Activated naive CD8-positive, alpha-beta T cell treated with anti-CD3 and anti-CD28 coated beads, Interleukin-2, amount 50 U/mL, for 24 hours (primary cell): ENCODE measurements around the gene ADCK1.

Experiments
- ATAC-seq: fragments of 150-1000 bp; cut with Tn5 transposase; one replicate; pipeline ENCODE4 v1.10.0; 2021
- DNase-seq: peaks from one replicate; pipeline ENCODE4 v3.0.0; 2021
- H3K27ac Mint-ChIP-seq: one replicate; pipeline ENCODE4 v1.8.0; 2021; ENCODE audit warnings: mild to moderate bottlenecking, mixed read lengths
- H3K27me3 Mint-ChIP-seq: one replicate; pipeline ENCODE4 v1.8.0; 2021; ENCODE audit warnings: mixed read lengths
- H3K36me3 Mint-ChIP-seq: one replicate; pipeline ENCODE4 v1.8.0; 2021; ENCODE audit warnings: low read depth, mixed read lengths
- H3K4me1 Mint-ChIP-seq: one replicate; pipeline ENCODE4 v1.8.0; 2021; ENCODE audit warnings: mixed read lengths
- H3K4me3 Mint-ChIP-seq: one replicate; pipeline ENCODE4 v1.8.0; 2021; ENCODE audit warnings: mild to moderate bottlenecking, moderate library complexity, mixed read lengths
- H3K9me3 Mint-ChIP-seq: one replicate; pipeline ENCODE4 v1.8.0; 2021; ENCODE audit warnings: mixed read lengths

The ADCK1 gene

DNA sequence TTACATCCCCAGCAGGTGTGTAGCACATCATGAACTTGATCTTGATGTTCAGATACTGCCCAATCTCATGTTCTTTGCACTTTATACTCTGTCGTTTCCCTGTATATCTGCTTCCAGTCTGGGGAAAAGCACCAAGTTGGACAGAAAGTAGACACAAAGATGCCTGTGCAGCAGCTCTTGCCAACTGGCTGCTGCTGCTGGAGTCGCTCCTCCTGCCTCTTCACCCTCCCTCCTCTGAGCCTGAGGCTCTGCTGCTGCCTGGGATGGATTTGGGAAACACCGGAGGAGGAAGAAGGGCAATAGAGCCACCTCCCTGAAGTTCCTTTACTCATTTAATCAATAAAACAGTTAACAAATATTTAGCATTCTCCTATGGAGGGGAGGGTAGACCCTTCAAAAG is 32.4 kb downstream of the ADCK1 start:
- Mint-ChIP-seq H3K27ac (no peak overlapping the region), H3K27me3 (no peaks in the 10 kb centered on the region), H3K4me1 (no peaks in the 10 kb centered on the region), H3K36me3 (peaks cover 3% of the 10 kb centered on the region), H3K9me3 (no peaks in the 10 kb centered on the region), H3K4me3 (no peak overlapping the region)
- no peak for DNase-seq
- ATAC-seq = no peak

DNA sequence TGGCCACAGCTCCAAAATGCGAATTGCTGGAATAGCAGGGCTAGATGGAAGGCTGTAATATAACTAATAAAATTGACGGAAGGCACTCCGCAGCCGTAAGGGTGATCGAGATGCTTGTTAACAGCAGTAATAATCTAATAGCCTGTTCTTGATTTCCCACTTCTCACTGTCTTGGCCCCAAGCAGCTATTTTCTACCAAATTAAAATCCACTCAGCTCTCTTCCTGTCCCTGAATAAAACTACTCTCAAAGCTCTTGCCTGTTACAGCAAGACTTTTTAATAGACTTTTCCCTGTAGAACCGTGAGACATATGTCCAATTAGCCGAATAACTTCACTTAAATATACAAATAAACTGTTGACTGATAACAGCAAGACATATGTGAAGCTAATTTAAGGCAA is 38.0 kb downstream of the ADCK1 start:
- no peaks in the 10 kb centered on the region for H3K9me3 Mint-ChIP-seq
- DNase-seq (no peak), ATAC-seq (no peak)
- H3K27me3 Mint-ChIP-seq = no peaks in the 10 kb centered on the region
- H3K27ac Mint-ChIP-seq = no peak overlapping the region
- H3K4me1 Mint-ChIP-seq = no peaks in the 10 kb centered on the region
- peaks cover 3% of the 10 kb centered on the region for H3K36me3 Mint-ChIP-seq
- H3K4me3 Mint-ChIP-seq = no peak overlapping the region

DNA sequence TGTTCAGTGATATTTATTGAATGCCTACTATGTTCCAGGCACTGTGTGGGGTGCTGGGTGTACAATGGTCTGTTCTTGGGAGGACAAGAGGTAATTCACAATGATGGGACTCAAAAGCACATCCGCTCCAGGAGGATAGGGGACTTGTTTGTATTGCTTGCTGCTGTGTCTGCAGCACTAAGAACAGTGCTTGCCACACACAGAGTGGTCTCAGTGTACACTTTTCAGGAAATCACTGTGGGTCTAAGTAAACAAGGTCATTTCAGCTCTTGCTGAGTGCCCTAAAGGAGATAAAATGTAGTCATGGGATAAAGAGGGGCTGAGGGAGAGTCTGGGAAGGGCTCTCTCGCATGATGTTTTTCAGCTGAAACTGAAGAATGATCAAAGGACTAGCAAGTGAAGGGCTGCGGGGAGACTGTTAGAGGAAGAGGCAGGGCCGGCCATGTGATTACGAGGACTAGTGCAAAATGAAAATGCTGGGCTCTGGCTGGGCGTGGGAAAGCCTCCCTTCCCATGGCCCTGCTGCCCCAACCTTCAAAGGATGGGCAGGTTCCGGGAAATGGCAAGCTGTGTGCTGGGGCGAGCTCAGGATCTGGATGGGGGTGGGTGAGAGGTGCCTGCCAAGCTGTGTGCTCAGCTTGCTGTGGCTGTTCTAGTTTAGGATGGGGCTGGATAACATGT is 39.1 kb downstream of the ADCK1 start:
- H3K4me1 Mint-ChIP-seq = no peaks in the 10 kb centered on the region
- H3K27me3 Mint-ChIP-seq = no peaks in the 10 kb centered on the region
- no peak overlapping the region for H3K4me3 Mint-ChIP-seq
- no peak for ATAC-seq
- no peaks in the 10 kb centered on the region for H3K9me3 Mint-ChIP-seq
- H3K36me3 Mint-ChIP-seq = peaks cover 3% of the 10 kb centered on the region
- no peak overlapping the region for H3K27ac Mint-ChIP-seq
- DNase-seq = no peak

DNA sequence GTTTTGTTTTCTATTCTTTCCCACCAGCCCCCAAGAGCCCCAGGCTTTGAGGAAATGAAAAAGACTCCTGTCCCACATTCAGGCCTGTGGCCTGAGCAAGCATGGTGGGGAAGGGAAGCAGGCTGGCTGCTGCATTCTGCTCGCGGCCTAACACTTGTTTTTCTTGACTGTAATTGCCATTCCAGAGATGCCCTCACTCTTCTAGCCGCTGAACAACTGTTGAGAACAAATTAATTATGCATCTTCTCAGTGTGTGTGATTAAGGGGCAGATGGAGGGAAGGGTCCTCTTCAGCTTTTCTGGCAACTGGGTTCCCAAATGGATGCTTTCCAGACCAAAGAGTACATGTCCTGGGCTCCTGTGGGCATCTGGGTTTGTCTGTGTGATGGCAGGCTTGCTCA is 43.3 kb downstream of the ADCK1 start:
- no peak overlapping the region for H3K4me3 Mint-ChIP-seq
- H3K27ac Mint-ChIP-seq = no peak overlapping the region
- H3K36me3 Mint-ChIP-seq = no peaks in the 10 kb centered on the region
- DNase-seq = no peak
- ATAC-seq = no peak
- H3K27me3 Mint-ChIP-seq = no peaks in the 10 kb centered on the region
- no peaks in the 10 kb centered on the region for H3K4me1 Mint-ChIP-seq
- no peaks in the 10 kb centered on the region for H3K9me3 Mint-ChIP-seq

DNA sequence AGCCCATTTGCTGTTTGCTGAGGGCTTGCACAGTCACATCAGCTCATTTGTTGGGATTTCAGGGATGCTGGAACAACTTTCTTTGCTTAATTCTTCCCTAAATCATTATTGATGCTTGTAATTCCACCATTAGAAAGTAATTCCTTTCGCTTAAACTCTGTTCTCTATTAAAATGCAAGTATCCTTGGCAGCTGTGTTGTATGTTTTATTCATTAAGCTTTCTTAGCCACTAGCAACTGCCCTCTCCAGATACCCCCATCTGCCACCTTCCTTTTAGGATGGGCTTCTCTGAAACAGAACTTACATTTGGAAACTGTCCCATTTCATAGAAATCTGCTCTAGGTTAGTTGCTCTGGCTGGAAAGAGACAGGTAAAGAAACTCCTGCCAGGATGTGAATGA is 43.7 kb downstream of the ADCK1 start:
- H3K4me1 Mint-ChIP-seq = no peaks in the 10 kb centered on the region
- H3K36me3 Mint-ChIP-seq = no peaks in the 10 kb centered on the region
- no peaks in the 10 kb centered on the region for H3K9me3 Mint-ChIP-seq
- H3K27me3 Mint-ChIP-seq = no peaks in the 10 kb centered on the region
- no peak overlapping the region for H3K4me3 Mint-ChIP-seq
- H3K27ac Mint-ChIP-seq = no peak overlapping the region
- no peak for ATAC-seq
- no peak for DNase-seq

DNA sequence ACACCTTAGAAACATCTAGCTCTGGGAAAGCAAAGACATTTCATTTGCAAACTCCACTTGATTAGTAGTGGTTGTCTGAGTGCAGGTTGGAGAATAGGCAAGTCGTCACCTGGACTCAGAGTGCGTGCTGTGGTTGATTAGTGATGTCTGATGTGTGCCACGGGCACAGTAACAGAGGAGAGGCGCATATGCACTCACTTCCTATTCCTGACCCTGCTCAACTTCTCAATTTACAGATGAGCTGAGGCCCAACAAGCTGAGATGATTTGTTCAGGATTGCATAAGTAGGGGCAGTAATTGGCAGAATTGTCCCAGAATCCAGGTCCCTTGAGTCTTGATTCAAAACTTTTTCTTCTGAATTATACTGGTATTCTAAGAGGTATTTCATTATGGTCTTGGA is 44.9 kb downstream of the ADCK1 start:
- no peak for DNase-seq
- H3K27me3 Mint-ChIP-seq = no peaks in the 10 kb centered on the region

DNA sequence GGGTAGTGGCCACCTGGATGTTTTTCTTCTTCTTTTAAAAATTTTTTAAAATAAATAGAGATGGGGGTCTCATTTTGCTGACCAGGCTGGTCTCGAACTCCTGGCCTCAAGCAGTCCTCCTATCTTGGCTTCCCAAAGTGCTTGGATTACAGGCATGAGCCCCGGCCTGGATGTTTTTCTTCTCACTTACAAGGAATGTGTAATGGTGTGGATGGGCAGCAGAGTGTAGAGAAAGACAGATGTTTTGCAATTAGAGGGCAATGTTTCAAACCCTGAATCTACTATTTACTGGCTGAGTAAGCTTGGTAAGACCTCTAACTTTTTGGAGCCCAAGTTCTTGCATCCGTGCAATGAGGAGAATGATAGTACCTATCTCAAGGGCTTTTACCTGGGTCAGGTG is 48.1 kb downstream of the ADCK1 start:
- Mint-ChIP-seq H3K36me3 (no peaks in the 10 kb centered on the region), H3K4me3 (no peak overlapping the region), H3K27me3 (no peaks in the 10 kb centered on the region), H3K27ac (no peak overlapping the region), H3K9me3 (peaks cover 7% of the 10 kb centered on the region), H3K4me1 (no peaks in the 10 kb centered on the region)
- ATAC-seq = no peak
- DNase-seq = no peak

More for the DNA sequence above, 44.9 kb downstream of the ADCK1 start:
- Mint-ChIP-seq H3K36me3 (no peaks in the 10 kb centered on the region), H3K4me1 (no peaks in the 10 kb centered on the region), H3K27ac (no peak overlapping the region), H3K4me3 (no peak overlapping the region), H3K9me3 (no peaks in the 10 kb centered on the region)
- no peak for ATAC-seq

DNA sequence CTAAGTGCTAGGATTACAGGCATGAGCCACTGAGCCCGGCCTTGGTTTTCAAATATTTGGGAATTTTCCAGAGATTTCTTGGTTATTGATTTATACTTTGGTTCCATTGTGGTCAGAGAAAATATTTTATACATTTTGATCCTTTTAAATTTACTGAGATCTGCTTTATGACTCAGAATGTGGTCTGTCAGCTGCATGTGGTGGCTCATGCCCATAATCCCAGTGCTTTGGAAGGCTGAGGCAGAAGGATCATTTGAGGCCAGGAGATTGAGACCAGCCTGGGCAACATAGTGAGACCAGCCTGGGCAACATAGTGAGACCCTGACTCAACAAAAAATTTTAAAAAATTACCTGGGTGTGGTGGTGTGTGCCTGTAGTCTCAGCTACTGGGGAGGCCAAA is 49.8 kb downstream of the ADCK1 start:
- H3K36me3 Mint-ChIP-seq = peaks cover 2% of the 10 kb centered on the region
- ATAC-seq (no peak), DNase-seq (no peak)
- no peaks in the 10 kb centered on the region for H3K27me3 Mint-ChIP-seq
- H3K9me3 Mint-ChIP-seq = peaks cover 7% of the 10 kb centered on the region
- H3K4me1 Mint-ChIP-seq = no peaks in the 10 kb centered on the region
- no peak overlapping the region for H3K27ac Mint-ChIP-seq
- H3K4me3 Mint-ChIP-seq = no peak overlapping the region

DNA sequence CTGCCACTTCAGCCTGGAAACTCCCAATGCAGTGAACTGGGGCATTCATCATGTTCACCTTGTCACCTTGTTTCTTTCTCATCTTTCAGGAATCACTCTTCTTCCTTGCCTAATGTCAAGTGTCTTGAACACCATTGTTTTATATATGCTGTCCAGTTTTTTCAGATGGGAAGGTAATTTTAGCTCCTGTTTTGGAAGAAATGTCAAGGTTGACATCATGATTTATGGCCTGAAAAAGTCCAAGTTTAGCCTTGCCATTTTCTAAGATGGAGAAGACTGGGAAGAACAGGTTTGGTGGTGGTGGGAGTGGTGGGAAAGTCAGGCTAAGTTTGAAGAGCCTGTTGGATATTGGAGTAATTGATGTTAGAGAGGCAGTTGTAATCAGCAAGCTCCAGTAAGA is 54.0 kb downstream of the ADCK1 start:
- no peak for ATAC-seq
- Mint-ChIP-seq H3K9me3 (peaks cover 7% of the 10 kb centered on the region), H3K4me1 (no peaks in the 10 kb centered on the region), H3K27me3 (no peaks in the 10 kb centered on the region), H3K27ac (no peak overlapping the region), H3K36me3 (peaks cover 2% of the 10 kb centered on the region), H3K4me3 (no peak overlapping the region)
- no peak for DNase-seq

DNA sequence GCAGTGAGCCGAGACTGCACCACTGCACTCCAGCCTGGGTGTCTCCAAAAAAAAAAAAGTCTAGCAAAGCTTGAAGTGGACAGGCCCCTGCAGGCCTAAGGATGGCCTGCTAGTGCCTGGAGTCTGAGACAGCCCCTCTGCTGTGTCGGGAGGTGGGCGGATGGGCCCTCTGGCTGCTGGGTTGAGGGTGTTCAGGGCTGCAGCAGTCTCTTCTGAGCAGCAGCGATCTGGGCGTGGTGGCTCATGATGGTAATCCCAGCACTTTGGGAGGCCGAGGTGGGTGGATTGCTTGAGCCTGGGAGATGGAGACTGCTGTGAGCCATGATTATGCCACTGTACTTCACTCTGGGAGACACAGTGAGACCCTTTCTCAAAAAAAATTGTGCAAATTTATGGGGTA is 57.0 kb downstream of the ADCK1 start:
- Mint-ChIP-seq H3K4me3 (no peak overlapping the region), H3K4me1 (no peaks in the 10 kb centered on the region), H3K9me3 (peaks cover 4% of the 10 kb centered on the region), H3K36me3 (peaks cover 4% of the 10 kb centered on the region), H3K27me3 (no peaks in the 10 kb centered on the region), H3K27ac (no peak overlapping the region)
- DNase-seq (no peak), ATAC-seq (no peak)

DNA sequence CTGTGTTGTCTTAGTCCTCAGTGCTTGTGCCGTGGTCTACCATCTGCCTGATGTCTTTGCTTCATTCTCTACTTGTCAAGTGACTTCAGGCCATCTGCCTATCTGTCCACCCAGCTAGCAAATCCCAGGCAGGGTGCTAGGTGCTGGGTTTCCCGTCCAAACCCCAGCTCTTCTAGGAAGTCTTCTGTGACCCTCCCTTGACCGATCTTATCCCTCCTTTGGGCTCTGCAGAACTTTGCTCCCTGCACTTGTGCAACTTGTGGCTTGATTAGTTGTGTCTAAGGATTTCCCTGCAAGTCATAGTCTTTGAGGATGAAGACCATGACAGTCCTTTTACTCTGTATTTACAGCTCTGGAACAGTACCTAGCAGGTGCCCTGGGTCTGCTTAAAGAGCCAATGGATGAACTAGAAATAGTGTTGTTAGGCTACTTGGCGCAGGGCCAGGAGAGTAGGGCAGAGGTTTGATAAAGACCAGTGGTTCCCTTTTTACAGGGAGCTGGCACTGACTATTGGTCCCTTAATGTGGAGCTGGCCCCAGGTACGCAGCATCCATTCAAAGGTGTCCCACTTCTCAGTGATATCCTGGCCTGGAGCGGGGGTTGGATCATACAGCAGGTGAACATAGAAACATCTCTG is 60.1 kb downstream of the ADCK1 start:
- Mint-ChIP-seq H3K27me3 (no peaks in the 10 kb centered on the region), H3K4me1 (no peaks in the 10 kb centered on the region), H3K9me3 (no peaks in the 10 kb centered on the region), H3K36me3 (peaks cover 6% of the 10 kb centered on the region), H3K27ac (no peak overlapping the region), H3K4me3 (no peak overlapping the region)
- DNase-seq (no peak), ATAC-seq (no peak)

DNA sequence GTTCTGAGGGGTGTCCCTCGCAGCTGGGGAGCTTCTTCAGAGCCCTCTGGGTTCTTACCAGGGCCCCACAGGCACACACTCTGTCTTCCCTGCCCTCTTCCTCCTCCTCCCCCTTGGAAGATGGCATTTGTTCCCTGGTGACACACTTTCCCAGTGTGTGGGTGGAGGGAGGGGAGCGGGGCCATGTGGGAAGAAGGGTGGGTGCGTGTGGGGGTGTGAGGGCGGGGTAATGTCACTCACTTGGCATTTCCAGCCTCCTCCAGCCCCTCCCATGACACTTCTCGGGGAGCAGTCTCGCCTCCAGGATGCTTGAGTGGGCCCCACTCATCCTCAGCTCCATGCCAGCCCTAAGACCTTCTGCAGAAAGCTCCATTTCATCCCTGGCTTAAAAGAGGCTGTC is 61.3 kb downstream of the ADCK1 start:
- Mint-ChIP-seq H3K9me3 (no peaks in the 10 kb centered on the region), H3K4me1 (no peaks in the 10 kb centered on the region), H3K27me3 (no peaks in the 10 kb centered on the region), H3K36me3 (peaks cover 9% of the 10 kb centered on the region), H3K4me3 (no peak overlapping the region), H3K27ac (no peak overlapping the region)
- DNase-seq (no peak), ATAC-seq (no peak)

DNA sequence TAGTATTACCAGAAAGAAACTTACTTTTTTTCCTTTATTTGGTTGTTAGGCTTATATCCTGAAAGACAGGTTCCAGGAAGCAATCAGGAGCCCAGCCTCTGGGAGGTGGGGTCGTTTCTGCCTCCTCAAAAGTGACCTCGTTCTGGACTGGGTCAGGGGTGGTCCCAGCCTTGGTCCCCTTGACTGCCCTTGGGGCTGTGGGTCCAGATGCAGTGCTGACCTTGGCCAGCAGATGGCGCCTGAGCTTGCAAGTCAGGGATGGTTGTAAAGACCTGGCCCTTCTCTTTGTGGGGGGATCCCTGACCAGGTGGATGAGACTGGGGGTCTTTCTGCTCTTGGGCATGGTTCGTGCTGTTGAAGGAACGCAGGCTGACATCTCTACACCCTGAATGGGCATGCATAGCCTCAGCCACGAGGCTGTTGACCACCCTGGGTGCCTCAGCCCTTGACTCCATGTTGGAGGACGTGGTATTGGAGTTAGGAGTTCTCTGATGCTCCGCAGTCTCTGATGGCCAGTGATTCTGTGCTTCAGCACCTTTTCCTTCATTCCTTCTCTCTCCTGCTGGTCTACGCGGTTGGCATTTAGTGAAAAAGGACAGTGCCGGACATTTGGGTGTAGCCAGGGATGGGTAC is 62.4 kb downstream of the ADCK1 start:
- Mint-ChIP-seq H3K4me3 (no peak overlapping the region), H3K27me3 (no peaks in the 10 kb centered on the region), H3K27ac (no peak overlapping the region), H3K4me1 (no peaks in the 10 kb centered on the region), H3K36me3 (peaks cover 9% of the 10 kb centered on the region), H3K9me3 (no peaks in the 10 kb centered on the region)
- ATAC-seq = peak; percentile 77
- DNase-seq = peak; percentile 85

DNA sequence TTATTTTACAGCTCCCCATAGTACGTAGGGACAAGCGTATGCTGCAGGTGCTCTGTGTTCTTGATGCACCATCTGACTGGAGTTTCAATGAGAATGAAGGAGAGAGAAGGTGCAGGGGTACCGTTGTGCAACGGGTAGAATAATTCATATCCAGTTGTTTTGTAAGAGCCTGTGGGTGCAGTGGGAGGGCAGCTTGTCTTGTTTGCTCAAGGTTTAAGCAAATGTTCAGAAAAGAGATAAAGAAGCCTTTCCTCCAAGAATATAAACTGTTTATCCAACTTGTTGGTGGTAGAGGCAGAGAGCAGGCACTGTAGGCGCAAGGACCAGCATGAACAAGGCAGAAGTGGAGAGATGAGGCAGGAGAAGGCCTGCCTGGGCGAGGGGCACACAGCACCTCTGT is 64.2 kb downstream of the ADCK1 start:
- Mint-ChIP-seq H3K27ac (no peak overlapping the region), H3K4me3 (no peak overlapping the region), H3K27me3 (no peaks in the 10 kb centered on the region), H3K36me3 (peaks cover 9% of the 10 kb centered on the region), H3K9me3 (no peaks in the 10 kb centered on the region), H3K4me1 (no peaks in the 10 kb centered on the region)
- DNase-seq (no peak), ATAC-seq (no peak)

DNA sequence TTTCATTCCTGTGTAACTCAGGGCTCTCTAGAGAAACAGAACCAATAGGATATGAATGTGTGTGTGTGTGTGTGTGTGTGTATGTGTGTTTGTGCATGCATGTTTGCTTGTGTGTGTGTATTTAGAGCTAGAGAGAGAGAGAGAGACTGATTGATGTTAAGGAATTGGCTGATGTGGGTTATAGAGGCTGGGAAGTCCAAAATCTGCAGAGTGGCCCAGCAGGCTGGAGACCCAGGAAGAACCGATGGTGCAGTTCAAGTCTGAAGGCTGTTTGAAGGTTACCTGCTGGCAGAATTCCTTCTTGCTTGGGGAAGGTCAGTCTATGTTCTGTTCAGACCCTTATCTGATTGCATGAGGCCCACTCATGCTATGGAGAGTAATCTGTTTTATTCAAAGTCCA is 64.7 kb downstream of the ADCK1 start:
- Mint-ChIP-seq H3K36me3 (peaks cover 9% of the 10 kb centered on the region), H3K4me3 (no peak overlapping the region), H3K9me3 (no peaks in the 10 kb centered on the region), H3K27ac (no peak overlapping the region), H3K27me3 (no peaks in the 10 kb centered on the region), H3K4me1 (no peaks in the 10 kb centered on the region)
- no peak for DNase-seq
- ATAC-seq = no peak
